Neutrophil (primary cell): Measurements from ENCODE around the gene FCRLB.
"Not testable (repeated sequence)": the region's sequence is repeated elsewhere in the genome, so short reads cannot be mapped to it uniquely, and the experiment has no call there.

ENCODE experiments used
- H3K27ac ChIP-seq: fragments of 200-600 bp; sonication (generic); 2 replicates; pipeline ENCODE4 v1.5.1; 2016; ENCODE audit warnings: mild to moderate bottlenecking, moderate library complexity
- H3K27me3 ChIP-seq: fragments of 200-600 bp; sonication (generic); 2 replicates; pipeline ENCODE4 v1.6.0; 2016; ENCODE audit warnings: mild to moderate bottlenecking
- H3K36me3 ChIP-seq: fragments of 200-600 bp; sonication (generic); 2 replicates; pipeline ENCODE4 v1.5.1; 2017
- H3K4me1 ChIP-seq, 2 experiments: fragments of 200-600 bp in 1 of 2; sonication (generic) in 1 of 2; 1 replicate in 1 of 2; 2 replicates in 1 of 2; pipeline versions ENCODE4 v1.5.1 to v1.6.1; 2013 to 2016; ENCODE audit warnings: low read depth in 1 of 2, low read length in 1 of 2, mild to moderate bottlenecking in 1 of 2, moderate library complexity in 1 of 2; ENCODE audit not compliant: control insufficient read depth in 1 of 2, insufficient read depth in 1 of 2
- H3K4me3 ChIP-seq, 2 experiments: fragments of 200-600 bp in 1 of 2; sonication (generic) in 1 of 2; 1 replicate in 1 of 2; 2 replicates in 1 of 2; pipeline ENCODE4 v1.5.1; 2013 to 2016; ENCODE audit warnings: low read depth in 1 of 2, low read length in 1 of 2, mild to moderate bottlenecking in 1 of 2, moderate library complexity in 1 of 2
- H3K9me3 ChIP-seq: fragments of 200-600 bp; sonication (generic); 2 replicates; pipeline ENCODE4 v1.5.1; 2016
- TF ChIP-seq, protein P1 (sequence below): fragments of 200-600 bp; sonication (generic); IDR thresholded peaks from 2 replicates; pipeline ENCODE4 v1.5.1; 2016; ENCODE audit warnings: antibody characterized with exemption

Gene FCRLB

GRCh38 chr1:161721738-161722343, 497 bp downstream of the FCRLB start:
- TF ChIP-seq, protein P1, sequence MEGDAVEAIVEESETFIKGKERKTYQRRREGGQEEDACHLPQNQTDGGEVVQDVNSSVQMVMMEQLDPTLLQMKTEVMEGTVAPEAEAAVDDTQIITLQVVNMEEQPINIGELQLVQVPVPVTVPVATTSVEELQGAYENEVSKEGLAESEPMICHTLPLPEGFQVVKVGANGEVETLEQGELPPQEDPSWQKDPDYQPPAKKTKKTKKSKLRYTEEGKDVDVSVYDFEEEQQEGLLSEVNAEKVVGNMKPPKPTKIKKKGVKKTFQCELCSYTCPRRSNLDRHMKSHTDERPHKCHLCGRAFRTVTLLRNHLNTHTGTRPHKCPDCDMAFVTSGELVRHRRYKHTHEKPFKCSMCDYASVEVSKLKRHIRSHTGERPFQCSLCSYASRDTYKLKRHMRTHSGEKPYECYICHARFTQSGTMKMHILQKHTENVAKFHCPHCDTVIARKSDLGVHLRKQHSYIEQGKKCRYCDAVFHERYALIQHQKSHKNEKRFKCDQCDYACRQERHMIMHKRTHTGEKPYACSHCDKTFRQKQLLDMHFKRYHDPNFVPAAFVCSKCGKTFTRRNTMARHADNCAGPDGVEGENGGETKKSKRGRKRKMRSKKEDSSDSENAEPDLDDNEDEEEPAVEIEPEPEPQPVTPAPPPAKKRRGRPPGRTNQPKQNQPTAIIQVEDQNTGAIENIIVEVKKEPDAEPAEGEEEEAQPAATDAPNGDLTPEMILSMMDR = no peak
- peaks cover 13 to 14% of the 10 kb centered on the region in 2 experiments for H3K4me1 ChIP-seq
- no peak overlapping the region for H3K27ac ChIP-seq
- H3K4me3 ChIP-seq = no peak overlapping the region
- no peaks in the 10 kb centered on the region for H3K9me3 ChIP-seq
- H3K27me3 ChIP-seq = peaks cover 71% of the 10 kb centered on the region
- no peaks in the 10 kb centered on the region for H3K36me3 ChIP-seq

DNA sequence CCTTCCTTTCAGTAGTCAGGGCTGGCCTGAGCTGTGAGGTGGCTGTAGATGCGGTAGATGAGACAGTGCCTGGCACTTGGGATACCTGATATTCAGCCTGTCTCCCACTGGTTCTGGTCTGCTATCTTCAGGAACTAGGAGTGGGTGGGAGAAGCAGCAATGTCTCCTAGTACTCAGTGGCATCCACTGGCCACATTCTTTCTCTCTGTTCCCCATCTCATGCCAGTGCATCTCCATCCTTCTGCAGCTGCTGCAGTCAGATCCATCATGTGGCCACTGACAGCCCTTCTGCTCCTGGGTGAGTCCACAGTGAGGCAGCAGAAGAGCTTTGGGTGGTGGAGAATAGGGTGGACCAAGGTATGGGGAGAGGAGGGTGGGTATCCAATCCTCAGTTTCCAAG, 1.1 kb downstream of the FCRLB start:
- TF ChIP-seq, protein P1 = no peak
- no peaks in the 10 kb centered on the region for H3K9me3 ChIP-seq
- H3K4me3 ChIP-seq = no peak overlapping the region
- H3K4me1 ChIP-seq = peaks cover 17% of the 10 kb centered on the region in 2 experiments
- peaks cover 73% of the 10 kb centered on the region for H3K27me3 ChIP-seq
- no peaks in the 10 kb centered on the region for H3K36me3 ChIP-seq
- no peak overlapping the region for H3K27ac ChIP-seq

- H3K4me3 ChIP-seq = no peak overlapping the region
- no peaks in the 10 kb centered on the region for H3K36me3 ChIP-seq
- H3K27ac ChIP-seq = no peak overlapping the region
- peaks cover 85% of the 10 kb centered on the region for H3K27me3 ChIP-seq
- no peaks in the 10 kb centered on the region for H3K9me3 ChIP-seq
- TF ChIP-seq, protein P1 = no peak
- H3K4me1 ChIP-seq = peaks cover 19 to 20% of the 10 kb centered on the region in 2 experiments
These were observed 2.3 kb downstream of the FCRLB start for GRCh38 chr1:161723459-161724141.

DNA sequence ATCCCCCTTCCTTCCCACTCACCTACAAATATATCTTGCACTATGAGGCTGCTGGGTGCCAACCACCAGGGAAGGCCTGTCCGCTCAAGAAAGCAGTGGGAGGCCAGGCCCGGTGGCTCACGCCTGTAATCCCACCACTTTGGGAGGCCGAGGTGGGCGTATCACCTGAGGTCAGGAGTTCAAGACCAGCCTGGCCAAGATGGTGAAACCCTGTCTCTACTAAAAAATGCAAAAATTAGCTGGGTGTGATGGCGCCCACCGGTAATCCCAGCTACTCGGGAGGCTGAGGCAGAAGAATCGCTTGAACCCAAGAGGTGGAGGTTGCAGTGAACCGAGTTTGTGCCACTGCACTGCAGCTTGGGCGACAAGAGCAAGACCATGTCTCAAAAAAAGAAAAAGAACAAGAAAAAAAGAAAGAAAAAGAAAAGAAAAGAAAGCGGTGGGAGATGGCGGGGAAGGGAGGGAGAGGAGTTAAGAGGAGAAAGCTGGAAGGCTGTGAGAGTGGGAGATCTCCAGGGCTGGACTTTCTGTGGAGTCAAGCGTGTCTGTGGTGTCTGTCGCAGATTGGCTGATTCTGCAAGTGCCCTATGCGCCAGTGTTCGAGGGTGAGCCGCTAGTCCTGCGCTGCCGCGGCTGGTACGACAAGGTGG, 4.0 kb downstream of the FCRLB start:
- not testable (repeated sequence) for H3K27ac ChIP-seq, H3K36me3 ChIP-seq, H3K9me3 ChIP-seq
- Histone ChIP-seq H3K4me1 (peaks cover 19 to 20% of the 10 kb centered on the region in 2 experiments), H3K27me3 (peaks cover 100% of the 10 kb centered on the region), H3K4me3 (peak overlapping the region; percentile 78 to 82)

- peak overlapping the region; percentile 78 to 82 for H3K4me3 ChIP-seq
- H3K27me3 ChIP-seq = peaks cover 100% of the 10 kb centered on the region
- no peaks in the 10 kb centered on the region for H3K36me3 ChIP-seq
- peak overlapping the region; percentile 64 for H3K27ac ChIP-seq
- no peaks in the 10 kb centered on the region for H3K9me3 ChIP-seq
- peaks cover 19 to 20% of the 10 kb centered on the region in 2 experiments for H3K4me1 ChIP-seq
- TF ChIP-seq, protein P1 = no peak
These were observed 4.6 kb downstream of the FCRLB start for GRCh38 chr1:161725908-161726472.
